GM19193 (cell line): ENCODE data around the gene ZNF804A.

Experiments used
- POLR2A ChIP-seq: IDR thresholded peaks from 4 replicates; pipeline ENCODE4 v1.6.1; 2011; ENCODE audit not compliant: insufficient read depth, insufficient read length; ENCODE audit errors: extremely low read depth

The ZNF804A gene

GRCh38 chr2:184908966-184909365 is 310.6 kb downstream of the ZNF804A start:
- no peak for TF ChIP-seq POLR2A

GRCh38 chr2:184920451-184920965 is 322.2 kb downstream of the ZNF804A start:
- no peak for TF ChIP-seq POLR2A

GRCh38 chr2:184921676-184922075 is 323.3 kb downstream of the ZNF804A start:
- no peak for TF ChIP-seq POLR2A

GRCh38 chr2:184923751-184924150 is 325.4 kb downstream of the ZNF804A start:
- no peak for TF ChIP-seq POLR2A

GRCh38 chr2:184927040-184927439 is 328.7 kb downstream of the ZNF804A start:
- TF ChIP-seq POLR2A, result no peak

- no peak for TF ChIP-seq POLR2A
These were observed 338.4 kb downstream of the ZNF804A start for GRCh38 chr2:184936761-184937160.

GRCh38 chr2:184938221-184938985 is 340.1 kb downstream of the ZNF804A start:
- no peak for TF ChIP-seq POLR2A

GRCh38 chr2:184945326-184945725 is 347.0 kb downstream of the ZNF804A start:
- no peak for TF ChIP-seq POLR2A

GRCh38 chr2:184945824-184946223 is 347.5 kb downstream of the ZNF804A start:
- TF ChIP-seq POLR2A, result no peak

GRCh38 chr2:184956856-184957255 is 358.5 kb downstream of the ZNF804A start:
- TF ChIP-seq POLR2A, result no peak

- no peak for TF ChIP-seq POLR2A
These were observed 373.3 kb downstream of the ZNF804A start for GRCh38 chr2:184971546-184972068.
